ENCODE results near the gene ADAM15. TPM values are rescaled to one million over a fixed set of nuclear protein-coding genes. Genes with fewer than 3 reads are reported as not detected.

The ADAM15 gene
- total RNA-seq, 2 donors from 2014 or later = 64.6 to 96.7 TPM

DNA sequence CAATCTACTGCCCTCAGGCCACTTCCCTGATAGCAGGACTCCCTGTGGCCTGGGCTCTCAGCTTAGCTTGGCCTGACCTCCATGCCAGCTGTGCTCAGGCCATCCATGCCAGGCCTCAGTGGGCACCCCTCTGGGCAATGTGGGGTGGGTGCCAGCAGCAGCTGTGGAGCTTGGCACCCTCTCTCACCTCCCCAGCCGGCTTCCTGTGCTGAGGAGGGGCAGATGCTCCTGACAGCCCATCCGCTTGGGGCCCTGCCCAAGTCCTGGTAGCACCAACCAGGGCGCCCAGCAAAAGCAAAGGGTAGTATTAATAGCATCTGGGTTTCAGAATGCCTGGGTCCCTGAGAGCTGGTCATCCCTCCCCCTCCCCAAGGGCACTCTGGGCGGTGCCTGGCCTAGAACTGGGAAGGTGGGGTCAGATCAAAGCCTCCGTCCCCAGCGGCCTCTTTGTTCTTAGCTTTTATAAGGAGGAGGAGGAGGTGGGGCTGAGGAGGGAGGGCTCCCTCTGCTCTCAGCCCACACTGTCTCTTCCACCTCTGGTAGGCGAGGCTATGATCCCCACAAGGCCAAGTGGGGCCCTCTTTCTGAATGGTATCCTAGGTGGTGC, 18.5 kb downstream of the ADAM15 start:
- Histone ChIP-seq H3K4me3 (no peak overlapping the region), H3K4me1 (peaks cover 0 to 17% of the 10 kb centered on the region in 2 donors), H3K9me3 (no peaks in the 10 kb centered on the region), H3K27me3 (no peaks in the 10 kb centered on the region), H3K36me3 (no peaks in the 10 kb centered on the region), H3K27ac (no peak overlapping the region)
- no peak for TF ChIP-seq CTCF (IDR thresholded peaks at IDR 0.05)
- DNase-seq (ENCODE audit: low spot score) = no peak

- Histone ChIP-seq H3K36me3 (no peaks in the 10 kb centered on the region), H3K27ac (peak overlapping the region in 1 of 2 donors; percentile 71)
These were observed 19.1 kb downstream of the ADAM15 start for GRCh38 chr1:155070158-155070621.

DNA sequence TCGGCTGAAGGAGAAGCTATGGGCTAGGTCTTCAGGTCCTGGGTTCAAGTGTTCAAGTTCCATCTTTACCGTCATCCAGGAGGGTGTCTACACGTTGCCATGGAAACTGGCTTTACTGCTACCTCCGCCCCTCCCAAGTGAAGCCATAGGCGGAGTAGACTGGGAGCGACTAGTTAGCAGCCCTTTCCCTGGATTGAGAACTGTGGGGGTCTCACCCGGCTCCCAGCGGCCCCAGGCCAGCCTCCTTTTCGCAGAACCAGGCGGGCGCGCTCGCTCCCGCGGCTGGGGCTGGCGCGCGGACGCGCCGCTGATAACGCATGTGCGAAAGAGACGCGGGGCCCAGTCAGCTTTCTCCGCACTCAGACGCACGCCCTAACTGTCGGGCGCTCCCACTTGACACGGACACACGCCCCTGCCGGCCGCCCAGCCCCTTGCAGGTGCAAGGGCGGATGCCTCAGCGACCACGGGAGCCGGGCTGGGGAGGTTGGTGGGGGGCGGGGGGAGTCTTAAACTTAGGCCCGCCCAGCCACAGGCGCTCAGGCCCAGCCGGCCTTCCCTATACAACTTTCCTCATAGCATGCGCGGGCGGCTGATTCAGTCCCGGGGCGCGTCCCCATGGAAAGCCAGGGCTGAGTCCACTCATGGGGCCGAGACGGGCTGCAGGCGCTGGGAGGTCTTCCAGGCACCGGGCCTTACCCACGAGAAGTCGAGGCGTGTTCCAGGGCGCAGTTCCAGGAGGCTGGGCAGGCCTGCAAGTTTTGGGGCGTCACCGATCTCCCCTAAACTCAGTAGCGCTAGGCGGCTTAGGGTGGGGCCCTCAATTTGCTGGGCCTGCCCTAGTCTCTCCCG, 19.8 kb downstream of the ADAM15 start:
- Histone ChIP-seq H3K27me3 (no peaks in the 10 kb centered on the region), H3K27ac (peak overlapping the region; percentile 71 to 81), H3K36me3 (no peaks in the 10 kb centered on the region), H3K4me1 (peaks cover 0 to 17% of the 10 kb centered on the region in 2 donors), H3K9me3 (no peaks in the 10 kb centered on the region), H3K4me3 (peak overlapping the region; percentile 30 to 50)
- DNase-seq (ENCODE audit: low spot score) = peak; percentile 84
- TF ChIP-seq CTCF (IDR thresholded peaks at IDR 0.05) = peak; percentile 18 to 51

More at GRCh38 chr1:155070158-155070621, 19.1 kb downstream of the ADAM15 start:
- TF ChIP-seq CTCF (IDR thresholded peaks at IDR 0.05) = no peak
- peak overlapping the region in 1 of 2 donors; percentile 50 for H3K4me3 ChIP-seq
- no peaks in the 10 kb centered on the region for H3K27me3 ChIP-seq
- H3K4me1 ChIP-seq = peaks cover 0 to 17% of the 10 kb centered on the region in 2 donors
- DNase-seq (ENCODE audit: low spot score) = no peak
- no peaks in the 10 kb centered on the region for H3K9me3 ChIP-seq

GRCh38 chr1:155071701-155072100, 20.6 kb downstream of the ADAM15 start:
- Histone ChIP-seq H3K4me1 (peaks cover 0 to 17% of the 10 kb centered on the region in 2 donors), H3K27me3 (no peaks in the 10 kb centered on the region), H3K9me3 (no peaks in the 10 kb centered on the region), H3K36me3 (no peaks in the 10 kb centered on the region), H3K27ac (peak overlapping the region in 1 of 2 donors; percentile 81), H3K4me3 (no peak overlapping the region)
- no peak for TF ChIP-seq CTCF (IDR thresholded peaks at IDR 0.05)
- no peak for DNase-seq (ENCODE audit: low spot score)

- no peak for TF ChIP-seq CTCF (IDR thresholded peaks at IDR 0.05)
- no peak for DNase-seq (ENCODE audit: low spot score)
These were observed 21.6 kb downstream of the ADAM15 start for GRCh38 chr1:155072531-155073289.

More at GRCh38 chr1:155072531-155073289, 21.6 kb downstream of the ADAM15 start:
- Histone ChIP-seq H3K36me3 (no peaks in the 10 kb centered on the region), H3K4me1 (peaks cover 0 to 17% of the 10 kb centered on the region in 2 donors), H3K27me3 (no peaks in the 10 kb centered on the region), H3K27ac (no peak overlapping the region), H3K9me3 (no peaks in the 10 kb centered on the region), H3K4me3 (no peak overlapping the region)

Data from right atrium auricular region (tissue), 2 donors.